Lower lobe of right lung (tissue), 2 donors: ENCODE results near the gene CYP4F3. TPM values are rescaled to one million over a fixed set of nuclear protein-coding genes. Genes with fewer than 3 reads are reported as not detected.

Experiments used
- ATAC-seq, 2 donors: fragments of 200-7000 bp; cut with Tn5 transposase; one replicate each; pipeline ENCODE4 v1.9.1; 2020 to 2022; ENCODE audit warnings: mild to moderate bottlenecking in 2 of 2, moderate library complexity in 2 of 2
- DNase-seq: peaks from one replicate; pipeline ENCODE4 v3.0.0-alpha.2; 2020
- H3K27ac ChIP-seq: fragments of 200-600 bp; one replicate; pipeline ENCODE4 v1.8.0; 2022
- H3K27me3 ChIP-seq: fragments of 200-600 bp; one replicate; pipeline ENCODE4 v1.8.0; 2022; ENCODE audit warnings: low read depth
- H3K36me3 ChIP-seq: fragments of 200-600 bp; one replicate; pipeline ENCODE4 v1.8.0; 2022; ENCODE audit warnings: mild to moderate bottlenecking
- H3K4me1 ChIP-seq: fragments of 200-600 bp; one replicate; pipeline ENCODE4 v1.8.0; 2022
- H3K4me3 ChIP-seq: fragments of 200-600 bp; one replicate; pipeline ENCODE4 v1.8.0; 2022; ENCODE audit warnings: mild to moderate bottlenecking
- H3K9me3 ChIP-seq: fragments of 200-600 bp; one replicate; pipeline ENCODE4 v1.8.0; 2022
- CTCF ChIP-seq: fragments of 200-600 bp; IDR thresholded peaks from one replicate; pipeline ENCODE4 v1.8.0; 2022; ENCODE audit warnings: antibody characterized with exemption, mild to moderate bottlenecking
- intact Hi-C: fragments of 100-400 bp; cut with DNase I; formaldehyde crosslinking; loops from one replicate; pipeline ENCODE4 v1.11.0; 2022
- total RNA-seq: library from RNA; stranded (reverse); fragmentation: NEBNext Ultra II Directional; extraction: Animal tissue kit (Norgen Biotek cat#: 25700); gene quantifications from one replicate; pipeline ENCODE4 v1.2.1, GENCODE V29; 2021
- donor health status: DM: no; HTN: yes; CAD: no; lungs with severe emphysema.

Gene CYP4F3
- total RNA-seq, 1 donor from 2014 or later = 2.8 TPM

- ATAC-seq (no peak), DNase-seq (no peak)
- Histone ChIP-seq H3K9me3 (no peaks in the 10 kb centered on the region), H3K4me1 (no peaks in the 10 kb centered on the region), H3K27me3 (peaks cover 14% of the 10 kb centered on the region), H3K36me3 (no peaks in the 10 kb centered on the region), H3K4me3 (no peak overlapping the region), H3K27ac (no peak overlapping the region)
- intact Hi-C loops = no loop called here
- no peak for TF ChIP-seq CTCF
Measured at GRCh38 chr19:15616627-15617270, 23.9 kb upstream of the CYP4F3 start.

GRCh38 chr19:15618321-15618720 lies 22.4 kb upstream of the CYP4F3 start:
- no peak overlapping the region for H3K4me3 ChIP-seq
- no peaks in the 10 kb centered on the region for H3K36me3 ChIP-seq
- peaks cover 10% of the 10 kb centered on the region for H3K27me3 ChIP-seq
- intact Hi-C loops = no loop called here
- TF ChIP-seq CTCF = no peak
- no peaks in the 10 kb centered on the region for H3K9me3 ChIP-seq
- H3K27ac ChIP-seq = no peak overlapping the region
- H3K4me1 ChIP-seq = no peaks in the 10 kb centered on the region
- DNase-seq = no peak
- no peak for ATAC-seq

GRCh38 chr19:15621801-15622200 lies 18.9 kb upstream of the CYP4F3 start:
- DNase-seq = no peak
- Histone ChIP-seq H3K4me1 (no peaks in the 10 kb centered on the region), H3K9me3 (no peaks in the 10 kb centered on the region), H3K27ac (no peak overlapping the region), H3K4me3 (no peak overlapping the region), H3K27me3 (peaks cover 18% of the 10 kb centered on the region), H3K36me3 (no peaks in the 10 kb centered on the region)
- intact Hi-C loops = no loop called here
- no peak for TF ChIP-seq CTCF
- no peak for ATAC-seq

GRCh38 chr19:15622991-15623390 lies 17.7 kb upstream of the CYP4F3 start:
- H3K27ac ChIP-seq = no peak overlapping the region
- ATAC-seq = no peak
- no peaks in the 10 kb centered on the region for H3K4me1 ChIP-seq
- H3K9me3 ChIP-seq = no peaks in the 10 kb centered on the region
- H3K27me3 ChIP-seq = peaks cover 18% of the 10 kb centered on the region
- intact Hi-C loops = no loop called here
- H3K36me3 ChIP-seq = no peaks in the 10 kb centered on the region
- no peak for DNase-seq
- no peak overlapping the region for H3K4me3 ChIP-seq
- TF ChIP-seq CTCF = no peak

- Histone ChIP-seq H3K27ac (no peak overlapping the region), H3K4me3 (no peak overlapping the region), H3K4me1 (no peaks in the 10 kb centered on the region), H3K27me3 (peaks cover 23% of the 10 kb centered on the region), H3K9me3 (no peaks in the 10 kb centered on the region), H3K36me3 (no peaks in the 10 kb centered on the region)
- TF ChIP-seq CTCF = no peak
- ATAC-seq (no peak), DNase-seq (no peak)
- intact Hi-C loops = no loop called here
Measured at GRCh38 chr19:15623711-15624318, 16.9 kb upstream of the CYP4F3 start.
